NCI-H1694 treated with DMSO at 0.1 percent for 48 hours (cell line): ENCODE measurements around the gene SOX30.

Experiments
- DNase-seq: peaks from one replicate; lab custom pipeline; 2025; lab: John Stamatoyannopoulos, UW

Gene SOX30

DNA sequence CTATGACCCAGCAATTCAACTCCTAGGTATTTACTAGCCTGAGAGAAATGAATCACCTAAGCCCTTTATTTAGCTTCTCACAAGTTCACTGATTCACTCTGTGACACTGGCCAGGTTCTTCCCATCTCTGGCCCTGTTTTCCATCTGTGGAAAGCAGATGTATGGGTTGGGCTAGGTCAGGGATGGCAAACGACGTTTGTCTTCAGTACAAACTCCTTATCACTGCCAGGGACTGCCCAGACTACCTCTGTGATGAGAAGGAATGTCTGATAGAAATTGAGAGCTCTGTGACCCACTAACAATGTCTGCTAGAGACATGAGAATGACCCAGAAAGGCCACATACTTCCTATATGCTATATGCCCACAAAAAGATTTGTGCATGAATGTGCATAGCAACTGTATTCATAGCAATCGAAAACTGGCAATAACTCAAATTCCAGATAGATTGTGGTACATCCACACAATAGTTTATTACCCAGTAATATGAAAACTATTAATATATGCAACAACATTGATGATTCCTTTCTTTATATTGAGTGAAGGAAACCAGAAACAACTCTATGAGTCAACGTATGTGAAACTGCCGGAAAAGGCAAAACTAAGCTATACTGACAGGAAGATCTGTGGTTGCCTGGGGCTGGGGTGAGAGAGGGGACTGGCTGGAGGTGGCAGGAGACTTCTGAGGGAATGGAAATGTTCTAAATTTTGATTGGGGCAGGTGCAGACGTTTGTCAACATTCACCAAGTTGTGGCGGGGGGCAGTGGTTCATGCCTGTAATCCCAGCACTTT lies 44.7 kb downstream of the SOX30 start:
- no peak for DNase-seq

DNA sequence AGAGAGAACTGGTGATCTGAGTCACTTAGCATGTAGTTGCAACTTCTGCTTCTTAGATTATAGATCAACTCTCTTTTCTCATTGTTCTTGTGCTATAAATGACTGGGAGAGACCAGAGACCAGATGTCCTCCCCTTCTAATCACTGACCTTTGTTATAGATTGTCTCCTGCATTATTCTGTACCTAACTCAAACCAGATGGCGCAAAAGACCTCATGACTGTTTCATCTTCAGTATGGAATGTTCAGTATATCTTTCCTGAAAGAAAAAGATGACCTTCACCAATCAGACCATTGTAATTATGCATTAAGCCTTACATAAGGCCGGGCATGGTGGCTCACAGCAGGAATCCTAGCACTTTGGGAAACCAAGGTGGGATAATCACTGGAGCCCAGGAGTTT lies 46.2 kb downstream of the SOX30 start:
- no peak for DNase-seq

DNA sequence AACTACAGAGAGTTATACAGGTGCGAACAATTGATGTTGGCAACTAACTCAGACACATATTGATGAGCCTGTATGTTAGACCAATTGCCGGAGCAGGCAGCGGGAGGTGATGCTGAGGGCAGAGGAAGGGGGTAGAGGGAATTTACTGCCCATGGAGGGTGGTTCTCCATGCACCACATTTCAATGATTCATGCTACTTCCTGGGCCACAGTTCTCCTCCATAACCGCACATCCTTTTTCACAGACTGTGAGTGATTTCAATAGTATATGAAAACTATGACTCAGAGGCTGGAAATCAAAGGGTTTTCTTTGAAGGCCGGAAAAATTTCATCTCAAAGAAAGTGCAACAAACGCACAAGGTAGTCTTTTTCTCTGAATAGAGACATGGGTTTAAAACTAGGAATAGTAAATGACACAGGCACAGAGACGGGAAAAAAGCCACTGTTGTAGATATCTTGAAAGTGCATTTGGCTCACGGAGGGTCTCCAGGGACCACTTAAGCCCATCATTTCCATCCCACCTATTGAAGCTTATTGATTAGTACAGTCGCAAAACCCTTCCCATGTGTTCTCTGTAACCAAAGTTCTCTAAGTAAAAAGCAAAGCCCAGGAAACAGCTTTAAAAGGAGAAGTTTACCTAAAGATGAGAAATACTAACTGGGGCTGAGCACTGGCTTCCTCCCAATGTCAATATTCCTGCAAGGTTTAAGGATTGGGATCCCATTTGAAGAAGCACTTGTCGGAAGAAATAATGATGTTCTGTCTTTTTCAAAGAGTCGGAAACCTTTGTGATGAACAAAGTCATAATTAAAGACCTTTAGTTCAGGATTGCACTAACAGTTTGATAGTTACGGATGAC lies 48.7 kb downstream of the SOX30 start:
- no peak for DNase-seq

DNA sequence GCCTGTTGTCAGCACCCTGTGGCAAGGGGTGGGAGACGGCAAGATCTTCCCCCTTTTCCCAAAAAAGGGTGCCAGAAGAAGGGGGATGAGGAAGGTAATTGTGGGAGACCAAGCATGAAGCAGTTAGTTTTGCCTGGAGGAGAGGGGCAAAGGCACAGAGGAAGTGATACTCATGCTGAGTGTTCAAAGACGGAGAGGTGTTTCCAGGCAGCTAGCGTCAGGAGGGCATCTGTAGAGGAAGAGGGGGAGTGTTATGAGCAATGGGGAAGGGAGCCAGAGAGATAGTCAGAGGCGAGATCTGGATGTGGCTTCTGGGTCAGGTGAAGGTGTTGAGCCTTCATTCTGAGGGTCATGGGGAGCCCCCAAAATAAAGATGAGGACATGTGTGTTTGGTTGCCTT lies 49.7 kb downstream of the SOX30 start:
- no peak for DNase-seq

DNA sequence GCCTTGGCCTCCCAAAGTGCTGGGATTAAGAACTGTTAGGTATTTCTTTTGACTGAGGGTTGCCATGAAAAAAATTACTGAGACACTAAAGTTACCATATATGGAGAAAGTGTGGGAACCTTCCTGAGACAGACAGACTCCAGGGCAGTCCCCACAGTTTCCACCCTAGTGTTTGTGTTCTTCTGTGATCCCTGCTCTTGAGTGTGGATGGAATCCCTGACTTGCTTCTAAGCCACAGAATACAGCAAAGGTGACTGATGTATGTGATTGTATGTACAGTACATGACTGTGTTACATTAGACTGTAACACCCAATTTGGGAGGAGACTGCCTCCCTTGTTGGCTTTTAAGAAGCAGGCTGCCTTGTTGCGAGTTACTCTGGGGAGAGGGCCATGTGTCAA lies 52.0 kb downstream of the SOX30 start:
- DNase-seq, result no peak

DNA sequence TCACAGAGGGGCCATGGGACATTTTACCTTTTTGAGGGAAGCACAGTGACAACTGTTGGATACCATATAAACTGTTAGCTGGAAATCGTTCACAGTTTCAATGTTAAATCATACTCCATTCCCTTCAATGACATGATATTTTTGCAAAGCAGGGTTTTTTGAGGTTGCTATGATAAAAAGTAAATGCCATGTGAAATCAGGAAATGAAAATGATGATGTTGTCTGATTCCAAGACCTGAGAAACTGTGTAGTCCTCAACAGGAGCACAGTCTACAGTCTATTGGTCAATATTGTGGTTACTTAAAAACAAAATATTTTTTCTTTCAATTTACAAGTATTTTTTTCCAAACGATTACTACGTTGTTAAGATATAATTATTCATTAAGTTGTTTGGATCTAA lies 52.7 kb downstream of the SOX30 start:
- DNase-seq, result no peak

DNA sequence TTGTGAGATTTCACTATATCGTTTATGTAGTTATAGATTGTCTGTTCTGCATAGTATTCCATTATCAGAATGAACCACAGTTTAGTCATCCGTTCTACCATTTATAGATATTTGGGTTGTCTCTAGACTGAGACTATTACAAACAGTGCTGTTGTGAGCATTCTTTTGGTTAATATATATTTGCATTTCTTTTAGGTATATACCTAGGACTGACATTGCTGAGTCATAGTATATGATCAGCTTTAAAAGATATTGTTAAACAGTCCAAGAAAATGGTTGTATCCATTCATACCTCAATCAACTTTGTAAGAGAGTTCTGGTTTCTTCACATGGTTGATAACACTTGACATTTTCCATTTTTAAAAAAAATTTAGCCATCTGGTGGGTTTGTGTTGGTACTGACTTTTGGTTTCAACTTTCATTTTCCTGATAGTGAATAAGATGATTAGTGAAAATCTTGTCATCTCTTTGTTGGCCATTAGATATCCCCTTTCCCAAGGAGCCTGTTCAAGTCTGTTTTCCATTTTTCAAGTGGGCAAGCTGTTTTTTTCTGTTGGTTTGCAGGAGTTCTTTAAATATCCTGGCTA lies 53.8 kb downstream of the SOX30 start:
- DNase-seq, result no peak

DNA sequence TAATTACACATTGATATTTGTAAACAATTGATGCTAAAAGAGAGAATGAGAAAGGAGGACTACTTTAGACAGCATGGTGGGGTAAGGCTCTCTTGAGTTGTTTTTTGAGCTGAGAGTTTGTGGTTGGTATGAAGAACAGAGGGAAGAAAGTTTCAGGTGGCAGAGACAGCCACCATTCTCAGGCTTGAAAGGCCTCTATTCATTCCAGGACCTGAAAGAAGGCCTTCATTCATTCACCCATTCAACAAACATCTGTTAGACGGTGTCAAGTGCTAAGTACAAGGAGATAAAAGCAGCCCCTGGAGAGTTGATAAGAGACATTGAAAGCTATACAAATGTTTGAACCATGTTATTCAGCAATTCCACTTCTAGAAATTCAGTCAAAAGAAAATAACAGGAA lies 55.0 kb downstream of the SOX30 start:
- DNase-seq, result no peak

DNA sequence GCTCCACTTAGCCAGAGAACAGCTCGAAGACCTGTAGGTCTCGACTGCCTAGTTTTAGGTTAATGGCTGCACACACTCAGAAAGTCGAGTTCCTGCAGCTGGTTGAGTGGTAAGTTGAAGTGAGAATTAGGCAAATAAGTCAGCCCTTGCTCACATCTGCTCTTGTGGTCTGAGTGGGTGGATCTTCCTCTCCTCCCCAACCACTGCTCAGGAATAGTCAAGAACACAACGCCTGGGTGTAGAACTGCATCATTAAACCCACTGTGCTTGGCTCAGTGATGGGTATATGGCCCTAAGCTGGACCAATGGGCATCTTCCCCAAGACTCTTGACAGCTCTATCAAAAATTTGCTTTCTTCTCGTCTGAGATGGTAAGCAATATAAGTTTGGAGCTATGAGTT lies 55.8 kb downstream of the SOX30 start:
- no peak for DNase-seq

DNA sequence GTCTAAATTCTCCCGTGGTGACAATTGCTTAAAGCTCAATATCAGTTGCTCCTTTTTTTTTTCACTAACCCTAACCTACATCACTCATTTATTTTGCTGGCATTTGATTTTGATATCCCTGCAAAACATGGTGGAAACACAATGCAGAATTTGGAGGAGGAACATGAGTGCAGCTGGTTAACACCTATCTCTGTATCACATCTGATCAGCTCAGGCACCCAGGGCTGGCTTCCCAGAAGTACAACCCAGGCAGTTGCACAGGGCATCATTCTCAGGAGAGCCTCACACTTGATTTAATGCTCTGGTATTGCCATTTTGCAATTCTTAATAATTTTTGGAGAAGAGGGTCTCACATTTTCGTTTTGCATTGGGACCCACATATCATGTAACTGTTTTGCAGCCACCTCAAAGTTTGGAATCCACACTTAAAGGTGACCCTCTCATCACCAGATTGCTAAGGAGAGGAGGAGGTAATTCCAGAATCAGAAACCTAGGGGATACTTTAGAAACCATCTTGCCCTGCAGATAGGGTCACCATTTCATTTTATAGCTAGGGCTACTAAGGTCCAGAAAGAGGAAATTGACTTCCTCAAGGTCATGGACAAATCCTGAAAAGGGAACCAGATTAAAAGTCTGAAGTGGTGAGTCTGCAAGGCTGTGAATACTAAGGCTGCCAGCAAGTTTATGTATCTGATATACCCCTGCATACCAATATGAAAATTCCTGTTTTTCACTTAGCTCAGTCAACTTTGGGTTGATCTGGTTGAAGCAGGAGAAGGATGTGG lies 57.4 kb downstream of the SOX30 start:
- DNase-seq, result no peak

DNA sequence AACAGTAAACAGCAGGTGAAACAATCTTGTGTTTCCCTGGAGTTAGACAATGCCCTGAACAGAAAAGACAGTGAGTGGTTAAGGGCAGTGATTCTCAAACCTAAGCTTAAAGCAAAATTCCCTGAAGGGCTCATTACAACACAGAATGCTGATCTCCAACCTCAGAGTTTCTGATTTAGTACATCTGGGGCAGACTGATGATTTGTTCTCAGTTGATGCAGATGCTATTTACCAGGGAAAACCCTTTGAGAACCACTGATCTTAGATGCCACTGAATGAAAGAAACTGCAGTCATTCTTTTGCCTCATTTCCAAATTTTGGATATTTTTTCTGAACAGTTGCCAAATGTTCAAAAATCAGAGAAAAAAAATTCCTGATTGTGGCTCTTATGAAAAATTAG lies 58.0 kb downstream of the SOX30 start:
- no peak for DNase-seq

DNA sequence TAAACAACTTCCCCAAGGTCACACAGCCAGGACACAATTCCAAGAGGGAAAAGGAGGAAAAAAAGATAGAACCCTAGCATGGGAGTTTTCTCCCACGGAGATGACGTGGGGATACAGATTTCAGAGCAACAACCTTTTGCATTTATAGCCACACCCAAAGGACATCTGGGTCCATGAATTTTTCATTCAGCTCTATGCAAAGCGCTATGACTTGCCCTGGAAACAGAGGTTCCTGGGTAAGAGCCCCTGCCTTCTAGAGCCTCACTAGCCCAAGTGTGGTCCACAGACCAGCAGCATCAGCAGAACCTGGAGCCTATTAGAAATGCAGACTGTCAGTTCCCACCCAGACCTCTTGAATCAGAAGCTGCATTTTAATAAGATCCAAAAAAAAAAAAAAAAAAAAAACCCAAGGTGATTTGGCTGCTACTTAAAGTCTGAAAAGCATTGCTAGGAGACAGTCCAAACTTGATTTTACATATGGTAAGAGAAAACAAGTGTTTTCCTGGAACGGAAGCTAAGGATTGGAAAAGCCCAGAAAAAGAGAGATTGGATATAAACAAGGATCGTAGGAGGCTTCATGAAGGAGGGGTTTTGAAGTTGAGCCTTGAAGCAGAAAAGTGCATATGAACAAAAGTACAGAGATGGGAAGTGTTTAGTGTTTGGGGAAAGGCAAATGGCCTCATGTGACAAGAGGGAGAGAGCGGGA lies 59.0 kb downstream of the SOX30 start:
- no peak for DNase-seq

DNA sequence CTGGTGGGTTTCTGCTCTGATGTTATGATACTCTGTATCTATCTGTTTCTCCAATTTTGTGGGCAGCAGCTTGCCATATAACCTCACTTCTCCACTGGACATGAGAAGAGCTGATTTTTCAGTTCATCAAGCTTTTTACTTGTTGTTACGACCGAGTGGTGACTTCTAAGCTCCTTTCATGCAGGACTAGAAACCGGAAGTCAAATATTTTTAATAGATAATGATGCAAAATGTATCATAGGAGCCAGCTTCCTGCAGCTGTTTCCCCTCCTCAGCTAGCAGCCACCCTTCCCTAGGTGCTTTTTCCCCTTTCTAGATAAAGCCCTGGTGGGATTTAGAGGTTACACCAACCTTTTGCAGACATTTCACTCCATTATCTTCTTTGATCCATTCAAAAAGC lies 59.6 kb downstream of the SOX30 start:
- DNase-seq, result no peak

DNA sequence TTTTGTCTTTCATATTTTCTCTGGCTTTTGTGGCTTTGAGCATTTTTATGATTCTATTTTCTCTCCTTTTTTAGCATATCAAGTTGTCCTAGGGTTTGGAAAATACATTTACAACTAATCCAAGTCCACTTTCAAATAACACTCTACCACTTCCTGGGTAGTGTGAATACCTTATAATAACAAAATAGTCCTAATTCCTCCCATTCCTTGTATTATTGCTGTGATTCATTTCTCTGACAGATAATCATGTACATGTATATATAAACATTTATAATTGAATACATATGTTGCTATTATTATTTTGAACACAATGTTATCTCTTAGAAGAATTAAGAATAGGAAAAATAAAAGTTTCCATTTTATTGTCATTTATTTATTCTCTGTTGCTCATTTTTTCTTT lies 61.8 kb downstream of the SOX30 start:
- no peak for DNase-seq

DNA sequence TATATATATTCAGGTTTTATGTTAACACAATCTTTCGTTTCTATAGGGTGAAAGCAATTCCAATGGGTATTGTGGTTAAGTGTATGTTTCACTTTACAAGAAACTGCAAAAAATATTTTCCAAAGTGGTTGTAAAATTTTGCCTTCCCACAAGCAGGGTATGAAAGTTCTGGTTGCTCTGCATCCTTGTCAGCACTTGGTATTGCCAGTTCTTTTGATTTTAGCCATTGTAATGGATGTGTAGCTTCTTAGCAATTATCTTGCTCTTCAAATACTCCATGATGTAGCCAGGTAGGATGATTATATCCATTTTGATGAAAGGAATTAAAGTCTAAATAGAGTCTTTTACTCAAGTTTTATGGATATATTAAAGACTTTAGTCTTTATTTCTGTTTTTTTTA lies 67.6 kb downstream of the SOX30 start:
- DNase-seq, result no peak

DNA sequence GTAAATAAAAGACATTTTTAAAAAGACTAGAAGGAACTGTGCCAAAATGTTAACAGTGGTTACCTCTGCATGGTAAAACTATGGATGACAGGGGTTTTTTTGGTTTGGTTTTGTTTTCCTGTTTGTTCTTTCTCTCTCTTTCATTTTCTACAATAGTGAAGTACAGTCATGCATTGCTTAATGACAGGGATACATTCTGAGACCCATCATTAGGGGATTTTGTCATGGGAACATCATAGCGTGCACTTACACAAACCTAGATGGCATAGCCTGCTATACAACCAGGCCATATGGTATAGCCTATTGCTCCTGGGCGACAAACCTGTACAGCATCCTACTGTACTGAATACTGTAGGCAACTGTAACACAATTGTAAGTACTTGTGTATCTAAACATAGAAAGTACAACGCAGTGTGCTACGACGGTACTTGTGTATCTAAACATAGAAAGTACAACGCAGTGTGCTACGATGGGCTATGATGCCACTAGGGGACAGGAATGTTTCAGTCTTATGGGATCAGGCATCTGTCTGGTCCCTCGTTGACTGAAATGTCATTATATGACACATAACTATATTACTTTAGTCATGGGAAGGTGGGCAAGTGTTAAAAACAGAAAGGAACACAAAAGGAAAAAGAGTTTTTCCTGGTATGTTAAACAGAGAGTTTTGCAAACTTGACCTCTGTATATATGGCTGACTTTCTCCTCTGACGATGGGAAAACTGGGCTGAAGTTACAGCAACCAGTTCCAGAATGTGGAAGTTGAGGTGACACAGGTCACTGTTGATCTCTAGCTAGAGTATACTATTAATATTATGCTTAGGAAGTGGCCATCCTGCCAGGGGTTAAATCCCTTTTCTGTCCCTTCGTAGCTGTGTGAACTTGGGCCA lies 69.3 kb downstream of the SOX30 start:
- no peak for DNase-seq

DNA sequence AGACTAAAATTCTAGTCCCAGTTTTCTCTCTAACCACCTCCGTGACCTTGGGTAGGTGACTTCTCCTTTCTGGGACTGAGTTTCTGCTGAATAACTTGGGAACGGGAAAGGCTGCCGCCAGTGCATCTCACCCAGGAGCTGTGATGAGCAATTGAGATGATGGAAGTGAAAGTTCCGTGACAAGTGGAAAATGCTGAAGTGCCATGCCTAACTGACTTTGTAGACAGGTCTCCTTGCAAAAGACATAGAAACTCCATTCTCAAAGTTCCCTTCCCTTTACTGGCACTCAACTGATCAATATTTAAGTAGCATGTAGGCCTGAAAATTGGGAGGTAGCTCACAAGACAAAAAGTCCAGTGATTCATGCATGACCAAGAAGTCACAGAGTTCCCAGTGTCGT lies 70.3 kb downstream of the SOX30 start:
- DNase-seq, result no peak

DNA sequence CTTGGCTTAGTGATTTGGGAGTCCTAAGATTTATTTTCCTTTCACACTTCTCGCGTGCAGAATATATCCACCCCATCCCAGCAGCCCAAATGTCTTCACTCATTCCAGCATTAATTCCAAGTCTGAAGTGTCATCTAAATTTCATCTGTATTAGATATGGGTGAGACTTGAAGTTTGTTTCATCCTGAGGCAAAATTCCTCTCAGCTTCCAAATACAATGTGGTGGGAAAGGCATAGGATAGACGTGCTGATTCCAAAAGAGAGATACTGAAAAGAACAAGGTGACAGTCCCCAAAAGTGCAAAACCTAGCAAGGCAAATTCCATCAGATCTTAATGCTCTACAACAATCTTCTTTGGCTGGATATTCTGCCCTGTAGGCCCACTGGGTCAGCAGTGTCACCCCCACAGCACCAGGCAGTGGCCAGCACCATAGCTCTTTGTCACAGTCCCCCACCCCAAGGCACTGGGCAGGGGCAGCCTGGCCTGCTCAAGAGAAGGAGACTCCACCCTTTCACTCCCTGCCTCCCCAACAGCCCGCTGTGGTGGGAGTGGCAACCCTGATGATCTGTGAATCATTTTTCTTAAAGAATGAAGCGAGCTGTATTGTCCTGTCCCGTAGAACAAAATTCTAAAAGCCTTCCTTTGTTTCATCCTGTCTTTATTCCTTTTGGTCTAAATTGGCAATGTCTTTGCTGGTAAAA lies 74.0 kb downstream of the SOX30 start:
- DNase-seq, result no peak

DNA sequence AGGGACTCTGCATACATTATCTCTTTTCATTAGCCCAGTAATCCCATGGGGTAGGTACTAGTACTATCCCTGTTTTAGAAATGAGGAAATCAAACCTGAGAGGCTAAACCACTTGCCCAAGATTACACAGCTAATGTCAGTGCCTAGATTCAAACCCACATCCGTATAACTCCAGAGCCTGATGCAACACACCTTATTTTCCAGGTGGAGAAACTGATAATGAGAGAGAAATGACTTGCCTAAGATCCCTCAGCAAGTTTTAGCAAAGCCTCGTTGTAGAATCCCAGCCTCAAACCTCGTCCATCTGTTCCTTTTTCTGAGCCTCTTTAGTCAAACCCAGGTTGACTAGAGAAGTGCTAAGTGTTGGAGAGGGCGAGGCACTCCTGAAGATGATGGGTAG lies 75.6 kb downstream of the SOX30 start:
- DNase-seq, result no peak
